GM20431 (cell line): ENCODE measurements around the gene HOXC4.

Source experiments
- in situ Hi-C: fragments of 300-500 bp; cut with MseI, MboI; formaldehyde crosslinking; loops from one replicate; pipeline ENCODE4 v1.15.0; 2020; ENCODE audit warnings: low sequenced_read_pairs; ENCODE audit not compliant: unreplicated experiment

The HOXC4 gene

DNA sequence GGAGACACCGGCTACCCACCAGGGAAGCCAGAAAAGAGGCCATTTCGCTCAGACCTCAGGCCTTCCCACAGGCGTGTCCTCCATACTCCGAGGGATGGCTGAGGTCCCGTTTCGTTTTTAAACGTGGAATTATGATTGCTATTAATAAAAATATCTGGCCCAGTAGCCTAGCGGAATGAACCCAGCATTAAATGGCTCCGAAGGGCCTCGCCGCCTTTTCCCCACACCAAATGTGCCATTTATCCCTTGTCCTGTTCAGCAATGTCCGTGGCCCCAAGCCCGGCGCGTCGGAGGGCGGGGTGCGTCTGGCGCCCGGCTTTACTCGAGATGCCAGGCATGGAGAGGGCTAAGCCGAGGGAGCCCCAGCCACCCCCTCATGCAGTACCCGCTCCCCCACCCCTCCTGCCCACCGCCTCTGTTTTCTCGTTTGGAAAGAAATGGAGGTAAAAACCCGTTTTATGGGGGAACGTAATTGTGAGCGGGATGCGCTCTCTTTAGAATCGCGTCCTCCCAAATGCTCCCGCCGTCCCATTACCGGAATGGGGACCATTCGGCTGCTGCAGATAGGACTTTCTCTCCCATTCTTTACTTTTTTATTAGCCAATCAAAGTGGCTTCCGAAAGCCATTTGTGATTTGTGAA lies 39.1 kb upstream of the HOXC4 start:
- in situ Hi-C loops = loop anchor here (25.0 kb wide), 1 partner anchor 348 kb away; the partner anchor contains the start of gene GPR84

DNA sequence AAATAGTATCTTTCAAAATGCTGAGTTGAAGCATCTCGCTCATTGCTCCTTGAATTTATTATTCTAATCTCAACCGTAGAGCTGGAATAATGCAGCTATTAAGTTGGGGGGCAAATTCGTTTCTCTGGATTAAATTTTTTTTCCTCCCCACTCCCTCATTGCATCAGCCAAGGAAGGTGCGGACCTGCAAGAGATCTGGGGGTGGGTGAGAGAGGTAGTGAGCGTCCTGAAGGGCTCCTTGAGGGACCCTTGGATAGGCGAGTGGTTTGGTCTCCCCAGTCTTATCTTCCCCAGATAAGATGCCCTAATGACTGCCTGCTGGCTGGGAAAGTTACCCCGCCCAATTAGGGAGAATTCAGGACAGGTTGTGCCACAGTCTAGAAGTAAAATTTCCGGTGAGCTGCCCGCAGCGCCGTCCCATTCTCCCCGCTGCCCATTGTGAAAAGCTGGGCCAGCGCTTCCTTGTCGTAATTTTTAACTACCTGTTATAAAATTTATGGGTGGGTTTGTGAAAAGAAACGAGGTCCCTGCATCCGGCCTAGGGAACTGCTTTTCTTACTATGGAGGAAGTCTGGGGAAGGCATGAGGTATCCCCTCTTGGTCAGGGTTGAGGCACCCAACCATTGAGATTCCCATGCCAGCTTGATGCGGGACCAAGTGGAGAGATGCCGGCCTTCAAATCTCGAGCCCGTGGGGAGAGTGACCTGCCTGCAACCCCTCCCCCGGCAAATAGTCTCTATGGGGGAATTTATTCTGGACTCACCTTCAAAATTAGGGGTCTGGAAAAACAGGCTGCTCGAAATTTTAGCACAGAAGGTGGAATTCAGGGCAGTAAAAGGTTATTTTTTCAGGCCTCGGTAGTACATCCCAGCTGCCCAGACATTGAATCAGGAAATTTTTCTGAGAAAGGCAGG lies 38.4 kb upstream of the HOXC4 start:
- in situ Hi-C loops = loop anchor here (25.0 kb wide), 1 partner anchor 347 kb away; the partner anchor contains the start of gene GPR84

DNA sequence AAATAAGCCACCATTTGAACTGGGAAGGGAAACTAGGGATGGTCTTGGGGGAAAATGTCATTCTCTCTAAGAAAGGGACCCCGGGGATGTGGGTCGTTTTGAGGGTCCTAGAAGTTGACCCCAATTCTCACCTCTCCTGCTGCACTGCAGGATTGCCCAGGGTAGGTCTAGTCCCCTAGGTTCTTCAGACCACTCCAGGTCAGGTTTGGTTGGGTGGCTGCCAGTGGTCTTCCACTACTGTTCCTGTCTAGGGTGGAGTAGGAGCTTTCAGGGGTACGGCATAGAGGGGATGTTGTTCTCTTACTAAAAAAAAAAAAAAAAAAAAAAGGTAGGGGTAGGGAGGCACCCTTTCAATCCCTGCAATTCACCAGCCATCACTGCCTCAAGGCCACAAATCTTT lies 37.6 kb upstream of the HOXC4 start:
- in situ Hi-C loops = loop anchor here (25.0 kb wide), 1 partner anchor 346 kb away; the partner anchor contains the start of gene GPR84

DNA sequence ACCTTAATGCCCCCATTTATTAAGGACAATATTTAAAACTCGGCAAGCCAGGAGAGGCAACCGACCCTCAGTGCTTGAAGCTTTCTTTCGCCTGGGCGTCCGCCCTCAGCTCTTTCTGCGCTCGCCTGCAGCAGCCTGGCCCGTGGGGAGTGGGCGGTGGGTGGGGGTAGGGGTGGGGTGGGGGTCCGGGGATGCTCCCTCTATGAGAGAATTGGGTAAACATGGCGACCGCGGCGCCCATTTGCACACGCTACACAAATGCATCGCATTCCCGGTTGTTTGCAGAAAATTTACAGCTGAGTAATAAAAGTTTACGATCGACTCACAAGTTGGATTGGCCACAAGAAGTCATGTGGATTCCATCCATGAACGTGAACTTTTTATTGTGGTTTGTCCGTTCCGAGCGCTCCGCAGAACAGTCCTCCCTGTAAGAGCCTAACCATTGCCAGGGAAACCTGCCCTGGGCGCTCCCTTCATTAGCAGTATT lies 37.1 kb upstream of the HOXC4 start:
- in situ Hi-C loops = loop anchor here (25.0 kb wide), 1 partner anchor 346 kb away; the partner anchor contains the start of gene GPR84

DNA sequence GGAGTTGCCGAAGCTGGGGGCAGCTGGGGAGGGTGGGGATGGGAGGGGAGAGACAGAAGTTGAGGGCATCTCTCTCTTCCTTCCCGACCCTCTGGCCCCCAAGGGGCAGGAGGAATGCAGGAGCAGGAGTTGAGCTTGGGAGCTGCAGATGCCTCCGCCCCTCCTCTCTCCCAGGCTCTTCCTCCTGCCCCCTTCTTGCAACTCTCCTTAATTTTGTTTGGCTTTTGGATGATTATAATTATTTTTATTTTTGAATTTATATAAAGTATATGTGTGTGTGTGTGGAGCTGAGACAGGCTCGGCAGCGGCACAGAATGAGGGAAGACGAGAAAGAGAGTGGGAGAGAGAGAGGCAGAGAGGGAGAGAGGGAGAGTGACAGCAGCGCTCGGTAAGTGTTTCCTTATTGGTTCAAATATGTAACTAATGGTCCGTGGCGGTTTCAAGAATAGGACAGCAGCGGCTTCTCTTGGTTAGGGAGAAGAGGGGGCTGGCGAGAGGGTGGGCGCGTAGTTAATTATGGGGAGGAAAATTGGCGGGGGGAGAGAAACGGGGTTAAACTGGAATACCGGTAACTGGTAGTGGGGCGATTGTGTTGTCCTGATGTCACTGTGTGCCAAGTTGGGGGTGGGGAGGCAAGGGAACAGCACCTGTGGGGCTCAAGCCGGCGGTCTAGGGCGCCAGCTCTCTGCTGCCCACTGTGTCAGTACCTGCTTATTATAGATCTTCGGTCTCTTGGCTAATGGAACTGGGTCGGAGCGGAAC lies 36.4 kb upstream of the HOXC4 start:
- in situ Hi-C loops = loop anchor here (25.0 kb wide), 1 partner anchor 345 kb away; the partner anchor contains the start of gene GPR84

DNA sequence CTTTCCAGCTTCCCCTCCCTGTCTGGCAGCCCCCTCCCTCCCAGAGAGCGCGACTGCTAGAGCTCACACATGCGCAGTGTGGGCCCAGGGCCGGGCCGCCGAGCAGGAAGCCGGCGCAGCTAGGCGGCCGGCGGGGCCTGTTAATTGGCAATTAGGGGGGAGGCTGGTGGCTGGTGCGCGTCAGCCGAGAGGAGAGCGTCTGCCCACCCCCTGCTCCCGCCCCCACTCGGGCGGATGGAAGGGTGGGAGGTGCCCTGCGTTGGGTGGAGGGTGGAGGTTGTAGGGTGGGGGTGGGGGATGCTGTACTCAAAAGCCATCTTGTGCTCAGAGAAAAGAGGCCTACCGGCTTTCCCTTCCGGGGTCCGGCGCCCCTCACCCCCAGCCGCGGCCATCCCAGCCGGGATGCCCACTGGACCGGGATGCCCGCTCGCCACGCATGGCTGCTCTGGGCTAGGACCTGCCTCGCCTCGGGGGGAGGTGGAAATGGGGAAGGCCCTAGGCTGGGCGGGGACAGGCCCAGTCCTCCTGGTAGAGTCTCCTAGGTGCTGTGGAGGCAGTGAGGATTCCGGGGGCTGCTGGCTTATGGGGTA lies 35.7 kb upstream of the HOXC4 start:
- in situ Hi-C loops = loop anchor here (25.0 kb wide), 1 partner anchor 344 kb away; the partner anchor contains the start of gene GPR84

DNA sequence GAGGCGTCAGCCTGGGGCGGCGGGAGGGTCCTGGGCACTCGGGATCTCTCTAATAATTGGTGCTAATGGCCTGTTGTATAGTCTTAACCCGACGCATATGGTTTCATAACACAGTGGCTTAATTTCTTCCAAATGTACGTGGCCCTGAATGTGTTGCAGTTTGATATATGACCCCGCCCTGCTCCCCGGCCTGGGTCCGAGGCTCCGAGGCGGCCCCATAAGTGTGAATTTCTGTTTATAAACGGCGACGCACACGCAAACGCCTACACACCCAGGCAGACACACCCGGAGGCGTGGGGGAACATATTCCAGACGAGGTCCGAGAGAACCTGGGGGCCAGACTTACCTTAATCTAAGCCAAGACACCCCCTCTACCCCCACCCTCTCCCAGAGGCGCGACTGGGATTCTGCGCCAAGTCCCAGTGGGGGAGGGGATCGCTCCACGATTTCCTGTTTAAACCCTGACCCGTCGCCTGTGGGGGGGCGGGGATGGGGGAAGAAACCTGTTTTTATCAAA lies 35.1 kb upstream of the HOXC4 start:
- in situ Hi-C loops = loop anchor here (25.0 kb wide), 1 partner anchor 344 kb away; the partner anchor contains the start of gene GPR84

DNA sequence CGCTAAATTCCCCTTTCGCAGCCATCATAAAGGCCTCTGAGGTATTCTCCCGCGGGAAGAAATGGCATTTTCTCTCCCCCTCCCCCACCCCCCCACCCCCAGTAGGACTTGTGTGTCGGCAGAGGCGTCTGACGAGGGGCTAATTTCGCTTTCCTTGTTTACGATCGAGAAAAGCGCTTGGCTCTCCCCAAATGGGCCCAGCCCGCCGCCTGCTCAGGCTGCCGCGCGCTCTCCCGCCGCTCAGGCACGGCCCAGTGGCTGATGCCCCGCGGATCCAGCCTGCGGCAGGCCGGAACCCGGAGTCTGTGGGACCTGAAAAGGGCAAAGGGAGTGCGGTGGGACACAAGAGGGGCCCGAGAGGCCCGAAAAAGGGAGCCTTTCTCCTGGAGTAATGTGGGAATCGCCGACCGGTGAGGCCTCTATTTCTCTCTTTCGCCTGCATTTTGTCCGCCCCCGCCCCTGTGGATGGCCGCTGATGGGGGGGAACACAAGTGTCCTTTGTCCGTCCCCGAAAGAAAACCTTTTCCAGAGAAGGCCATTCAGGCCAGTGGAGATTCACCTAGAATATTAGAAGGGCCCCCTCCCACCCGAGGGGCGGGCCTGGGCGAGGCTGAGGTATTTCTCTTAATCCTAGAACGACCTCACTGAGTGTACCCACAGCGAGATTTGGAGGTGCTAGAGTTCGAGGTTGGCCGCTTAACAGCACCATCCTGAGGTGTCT lies 34.4 kb upstream of the HOXC4 start:
- in situ Hi-C loops = loop anchor here (25.0 kb wide), 1 partner anchor 343 kb away; the partner anchor contains the start of gene GPR84

DNA sequence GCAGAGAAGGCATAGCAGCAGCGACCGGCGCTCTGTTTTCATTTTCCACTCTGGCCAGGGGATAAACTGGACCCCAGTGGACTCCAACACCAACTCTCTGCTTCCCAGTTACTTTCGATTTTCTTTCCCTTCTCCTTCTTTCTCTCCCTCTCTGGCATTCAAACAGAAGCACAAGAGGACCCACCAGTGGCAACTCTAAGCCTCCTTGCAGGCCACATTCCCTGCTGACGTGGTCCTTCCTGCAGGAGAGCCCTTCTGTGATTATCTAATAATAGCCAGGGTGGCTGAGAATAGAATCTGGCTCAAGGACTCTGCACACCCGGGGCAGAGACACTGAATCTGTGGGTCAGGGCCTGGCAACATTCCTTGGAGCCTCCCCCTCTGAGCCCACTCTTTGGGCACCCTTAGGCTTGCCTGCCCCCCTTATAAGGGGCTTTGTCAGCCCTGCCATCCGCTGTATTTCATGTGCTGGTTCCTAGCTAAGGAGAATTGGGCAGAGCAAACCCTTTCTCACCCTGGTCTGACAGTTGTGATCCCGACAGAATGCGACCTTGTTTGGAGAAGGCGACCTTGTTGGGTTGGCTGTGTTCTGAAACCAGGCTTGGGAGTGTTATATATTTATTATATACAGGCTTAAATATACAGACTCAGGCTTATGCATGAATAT lies 33.6 kb upstream of the HOXC4 start:
- in situ Hi-C loops = loop anchor here (25.0 kb wide), 1 partner anchor 342 kb away; the partner anchor contains the start of gene GPR84

DNA sequence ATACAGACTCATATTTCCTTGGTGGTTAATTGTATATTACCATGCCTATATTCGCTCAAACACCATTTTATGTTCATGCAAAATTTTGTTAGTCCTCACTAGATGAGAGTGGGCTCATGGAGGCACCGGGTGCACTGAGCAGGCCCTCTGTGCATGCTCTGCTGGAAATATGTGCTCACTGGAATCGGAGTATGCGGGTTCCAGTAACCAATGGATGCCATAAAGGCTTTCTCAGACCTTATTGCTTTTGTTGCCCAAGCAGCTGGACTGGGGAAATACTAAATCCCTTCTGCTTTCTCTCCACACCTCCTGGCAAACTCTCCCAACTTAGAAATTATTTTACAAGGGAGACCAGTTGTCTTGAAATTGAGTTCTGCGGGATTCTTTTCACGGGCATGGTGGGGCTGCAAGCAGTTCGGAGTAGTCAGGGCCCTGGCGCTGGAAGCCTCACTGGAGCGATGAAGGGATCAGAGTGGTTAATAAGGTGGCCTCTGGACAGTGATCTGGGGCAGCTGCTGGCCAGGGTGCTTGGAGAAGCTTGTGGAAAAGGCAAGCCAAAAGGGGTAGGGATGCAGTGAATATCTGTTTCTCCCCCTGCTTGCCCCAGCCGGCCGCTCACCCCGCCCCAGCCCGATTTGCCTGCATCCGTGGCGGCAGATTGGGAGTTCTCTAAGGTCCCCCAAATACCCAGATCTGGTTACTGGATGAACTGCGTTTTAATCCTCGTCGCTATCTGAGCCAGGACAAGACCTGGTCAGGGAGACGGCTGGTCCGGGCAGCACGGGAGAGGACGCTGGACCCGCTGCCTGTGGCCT lies 32.8 kb upstream of the HOXC4 start:
- in situ Hi-C loops = loop anchor here (25.0 kb wide), 1 partner anchor 342 kb away; the partner anchor contains the start of gene GPR84

DNA sequence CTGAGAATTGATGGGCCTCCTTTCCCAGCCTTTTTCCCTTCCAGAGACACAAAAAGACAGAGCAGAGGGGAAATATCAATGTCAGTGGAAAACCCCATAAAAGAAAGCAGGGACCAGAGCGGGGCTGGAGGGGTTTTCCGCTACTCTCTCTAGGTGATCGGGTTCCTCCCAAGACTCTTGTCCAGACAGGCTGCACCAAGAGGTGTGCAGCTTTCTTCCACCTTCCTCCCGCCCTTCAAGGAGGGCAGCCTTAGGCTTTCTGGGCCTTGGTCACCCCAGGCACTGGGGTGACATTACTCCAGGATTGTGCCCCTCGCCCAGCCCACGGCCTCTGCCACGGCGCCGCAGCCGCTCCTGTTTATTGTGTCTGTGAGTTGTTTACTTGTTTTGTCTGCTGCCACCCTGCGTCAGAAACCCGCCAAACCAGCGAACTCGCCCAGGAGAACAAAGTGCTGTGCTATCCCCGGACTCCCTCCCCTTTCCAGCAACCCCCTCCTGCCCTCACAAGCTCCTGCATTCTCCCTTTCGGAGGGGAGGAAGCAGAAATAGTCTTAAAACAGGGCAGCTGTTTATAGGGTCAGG lies 32.1 kb upstream of the HOXC4 start:
- in situ Hi-C loops = loop anchor here (25.0 kb wide), 1 partner anchor 341 kb away; the partner anchor contains the start of gene GPR84

DNA sequence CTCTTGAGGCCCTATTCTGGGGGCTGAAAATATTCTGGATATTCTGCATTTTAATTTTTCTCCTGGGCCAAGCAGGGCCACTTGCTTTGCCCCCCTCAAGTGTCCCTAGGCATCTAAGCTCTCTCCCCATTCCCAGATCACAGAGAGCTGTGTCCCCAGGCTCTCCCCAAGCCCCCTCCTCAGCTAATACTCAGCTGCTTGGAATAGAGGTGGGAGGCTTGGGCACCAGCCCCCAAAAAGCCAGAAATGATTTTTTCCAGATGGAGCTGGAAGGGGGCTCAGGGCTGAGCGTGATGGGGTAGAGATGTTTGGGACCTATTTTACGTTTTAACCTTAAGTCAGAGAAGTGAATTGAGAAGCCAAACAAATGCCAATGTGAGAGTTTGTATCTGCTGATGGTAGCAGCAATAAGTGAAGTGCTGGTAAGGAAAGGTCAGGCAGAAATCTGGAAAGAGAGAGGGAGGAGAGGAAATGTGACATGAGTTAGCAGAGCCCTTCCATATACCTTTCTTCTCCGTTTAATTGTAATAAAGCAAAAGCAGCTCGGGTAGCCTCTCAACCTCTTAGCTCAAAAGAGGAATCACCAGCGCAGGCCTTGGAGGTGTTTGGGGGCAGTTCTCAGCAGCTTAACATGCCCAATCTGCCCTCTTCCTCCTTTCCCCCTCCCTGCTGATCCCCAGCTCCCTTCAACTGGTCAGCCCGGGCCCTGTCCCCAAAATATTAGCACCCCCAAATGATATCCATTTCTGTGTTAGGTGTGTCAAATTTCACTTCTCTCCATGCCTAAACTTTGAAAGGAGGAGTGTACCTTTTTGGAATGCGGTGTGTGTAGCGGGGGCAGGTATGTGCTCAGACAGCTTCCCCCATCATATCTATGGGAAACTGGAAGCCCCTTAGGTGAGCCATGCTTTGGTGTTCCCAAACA lies 30.4 kb upstream of the HOXC4 start:
- in situ Hi-C loops = loop anchor here (25.0 kb wide), 1 partner anchor 339 kb away; the partner anchor contains the start of gene GPR84

DNA sequence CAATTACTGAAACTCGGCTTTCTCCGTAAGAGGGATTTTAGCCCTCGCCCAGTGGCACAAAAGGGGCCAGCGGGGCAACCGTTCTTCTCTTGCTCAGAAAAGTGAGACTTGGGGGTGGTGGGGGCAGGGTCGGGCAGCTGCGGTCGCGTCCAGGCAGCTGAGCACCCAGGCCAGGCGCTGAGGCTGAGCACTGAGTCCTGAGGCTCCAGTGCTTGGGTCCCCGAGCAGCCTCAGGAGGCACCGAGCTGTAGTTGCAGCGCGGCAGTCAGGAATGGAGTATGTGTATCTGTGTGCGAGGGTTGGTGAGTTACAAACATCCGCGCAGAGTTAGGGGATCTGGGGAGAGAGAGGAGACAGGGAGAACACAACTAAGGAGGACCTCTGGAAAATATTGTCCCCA lies 29.5 kb upstream of the HOXC4 start:
- in situ Hi-C loops = loop anchor here (25.0 kb wide), 1 partner anchor 338 kb away; the partner anchor contains the start of gene GPR84

DNA sequence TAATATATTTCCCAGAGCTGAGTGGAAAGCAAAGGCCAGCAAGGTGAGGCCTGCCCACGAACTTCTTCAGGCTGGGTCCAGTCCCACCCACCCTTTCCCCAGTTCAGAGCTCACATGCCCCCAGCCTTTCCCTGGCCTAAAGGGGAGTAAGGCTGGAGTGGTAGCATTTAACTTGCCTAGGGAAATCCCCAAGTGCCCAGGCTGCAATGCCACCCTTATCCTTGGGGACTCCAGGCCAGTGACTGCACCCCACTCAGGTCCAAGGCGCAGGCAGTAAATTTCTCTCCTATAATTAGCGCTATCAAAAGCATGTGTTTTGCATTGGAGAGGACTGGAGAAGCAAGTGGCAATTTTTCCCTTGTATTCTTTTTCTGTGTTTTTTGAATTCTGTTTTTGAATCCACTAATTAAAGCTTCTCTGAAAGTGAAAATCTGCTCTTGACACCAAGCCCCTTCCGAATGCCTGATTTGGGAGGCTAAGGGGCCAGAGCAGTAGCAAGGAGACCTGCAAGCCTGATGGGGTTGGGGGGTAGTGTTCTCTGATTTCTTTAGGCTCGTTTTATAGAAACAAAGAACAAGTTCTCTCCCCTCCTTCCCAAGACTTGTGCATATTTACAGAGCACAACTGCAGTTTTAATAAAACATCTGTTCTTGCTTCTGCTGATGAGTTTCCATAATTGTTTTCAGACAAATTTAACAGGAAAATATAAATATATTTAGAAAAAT lies 28.9 kb upstream of the HOXC4 start:
- in situ Hi-C loops = loop anchor here (25.0 kb wide), 1 partner anchor 338 kb away; the partner anchor contains the start of gene GPR84
